Astrocyte of the cerebellum (primary cell): ENCODE data around the gene CORO7.
A peak's percentile ranks its signal among the peaks of the same experiment; 100 is the strongest.

ENCODE experiments used
- DNase-seq: peaks from one replicate; pipeline ENCODE4 v3.0.0-alpha.2; 2011; ENCODE audit warnings: low read depth
- H3K4me3 ChIP-seq: 2 replicates; pipeline ENCODE4 v1.5.1; 2011; ENCODE audit warnings: mild to moderate bottlenecking, low read depth, low read length, moderate library complexity
- in situ Hi-C: cut with HindIII; loops from 2 replicates; pipeline ENCODE4 v1.10.0; 2017; ENCODE audit warnings: low sequenced_read_pairs
- TF ChIP-seq, protein P1 (sequence below): IDR thresholded peaks from 2 replicates; pipeline ENCODE4 v1.5.1; 2012; ENCODE audit warnings: low read length, low read depth, moderate library complexity, mild to moderate bottlenecking; ENCODE audit errors: missing control alignments

The CORO7 gene

DNA sequence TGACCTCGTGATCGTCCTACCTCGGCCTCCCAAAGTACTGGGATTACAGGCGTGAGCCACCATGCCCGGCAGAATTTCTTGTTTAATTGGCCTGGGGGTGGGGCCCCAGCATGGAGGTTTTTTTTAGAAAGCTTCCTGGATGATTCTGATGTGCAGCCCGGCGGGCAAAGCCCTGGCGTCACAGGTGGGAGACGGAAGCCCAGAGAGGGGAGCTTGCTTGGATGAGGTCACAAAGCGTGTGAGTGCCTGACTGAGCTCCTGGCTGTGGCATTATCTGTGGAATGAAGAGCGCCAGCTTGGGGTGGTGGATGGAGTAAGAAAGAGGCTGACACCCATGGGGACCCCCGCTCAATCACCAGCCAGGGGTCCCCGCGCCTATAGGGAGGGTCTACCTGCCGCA lies 40.7 kb downstream of the CORO7 start:
- DNase-seq: no peak
- TF ChIP-seq, protein P1, sequence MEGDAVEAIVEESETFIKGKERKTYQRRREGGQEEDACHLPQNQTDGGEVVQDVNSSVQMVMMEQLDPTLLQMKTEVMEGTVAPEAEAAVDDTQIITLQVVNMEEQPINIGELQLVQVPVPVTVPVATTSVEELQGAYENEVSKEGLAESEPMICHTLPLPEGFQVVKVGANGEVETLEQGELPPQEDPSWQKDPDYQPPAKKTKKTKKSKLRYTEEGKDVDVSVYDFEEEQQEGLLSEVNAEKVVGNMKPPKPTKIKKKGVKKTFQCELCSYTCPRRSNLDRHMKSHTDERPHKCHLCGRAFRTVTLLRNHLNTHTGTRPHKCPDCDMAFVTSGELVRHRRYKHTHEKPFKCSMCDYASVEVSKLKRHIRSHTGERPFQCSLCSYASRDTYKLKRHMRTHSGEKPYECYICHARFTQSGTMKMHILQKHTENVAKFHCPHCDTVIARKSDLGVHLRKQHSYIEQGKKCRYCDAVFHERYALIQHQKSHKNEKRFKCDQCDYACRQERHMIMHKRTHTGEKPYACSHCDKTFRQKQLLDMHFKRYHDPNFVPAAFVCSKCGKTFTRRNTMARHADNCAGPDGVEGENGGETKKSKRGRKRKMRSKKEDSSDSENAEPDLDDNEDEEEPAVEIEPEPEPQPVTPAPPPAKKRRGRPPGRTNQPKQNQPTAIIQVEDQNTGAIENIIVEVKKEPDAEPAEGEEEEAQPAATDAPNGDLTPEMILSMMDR: no peak
- H3K4me3 ChIP-seq: no peak overlapping the region
- in situ Hi-C loops: no loop called here

DNA sequence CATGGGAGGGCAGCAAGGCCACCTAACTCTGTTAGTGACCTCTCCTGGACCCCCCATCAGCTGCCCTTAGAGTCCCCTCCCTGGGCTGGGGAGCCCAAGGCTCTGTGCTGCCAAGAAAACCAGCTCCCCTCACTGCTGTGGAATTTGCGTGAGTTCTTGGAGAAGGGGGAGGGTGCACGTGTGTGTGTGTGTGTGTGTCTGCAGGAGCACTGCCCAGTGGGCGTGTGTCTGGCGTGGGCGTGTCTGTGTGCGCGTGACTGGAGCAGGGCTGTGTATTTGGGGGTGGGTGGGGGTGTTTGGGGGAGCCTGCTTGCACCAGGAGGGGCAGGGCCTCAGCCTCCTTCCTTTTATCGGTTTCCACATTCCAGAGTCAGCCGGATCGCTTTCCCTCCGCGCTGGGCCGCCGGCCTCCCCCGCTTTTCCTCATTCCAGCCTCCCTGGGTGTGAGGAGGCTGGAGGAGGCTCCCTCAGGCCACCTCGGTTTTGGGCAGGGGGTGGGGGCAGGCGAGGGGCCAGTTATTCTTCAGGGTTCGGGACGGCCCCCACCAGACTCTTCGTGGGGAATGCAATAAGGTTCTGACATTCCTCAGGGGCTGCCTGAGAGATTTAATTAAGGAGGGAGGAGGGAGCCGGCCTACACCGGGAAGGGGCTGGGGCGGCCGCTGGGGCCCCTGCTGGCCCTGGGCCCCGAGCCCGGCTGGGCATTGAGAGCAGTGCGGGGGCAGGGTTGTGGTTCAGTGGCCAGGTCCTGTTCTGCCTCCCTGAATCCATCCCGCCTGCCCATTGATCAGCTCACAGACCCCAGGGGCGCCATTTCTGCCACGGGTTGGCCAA lies 42.3 kb downstream of the CORO7 start:
- TF ChIP-seq, protein P1: no peak
- peak overlapping the region; percentile 71 for H3K4me3 ChIP-seq
- in situ Hi-C loops: no loop called here
- DNase-seq: peak; percentile 80

DNA sequence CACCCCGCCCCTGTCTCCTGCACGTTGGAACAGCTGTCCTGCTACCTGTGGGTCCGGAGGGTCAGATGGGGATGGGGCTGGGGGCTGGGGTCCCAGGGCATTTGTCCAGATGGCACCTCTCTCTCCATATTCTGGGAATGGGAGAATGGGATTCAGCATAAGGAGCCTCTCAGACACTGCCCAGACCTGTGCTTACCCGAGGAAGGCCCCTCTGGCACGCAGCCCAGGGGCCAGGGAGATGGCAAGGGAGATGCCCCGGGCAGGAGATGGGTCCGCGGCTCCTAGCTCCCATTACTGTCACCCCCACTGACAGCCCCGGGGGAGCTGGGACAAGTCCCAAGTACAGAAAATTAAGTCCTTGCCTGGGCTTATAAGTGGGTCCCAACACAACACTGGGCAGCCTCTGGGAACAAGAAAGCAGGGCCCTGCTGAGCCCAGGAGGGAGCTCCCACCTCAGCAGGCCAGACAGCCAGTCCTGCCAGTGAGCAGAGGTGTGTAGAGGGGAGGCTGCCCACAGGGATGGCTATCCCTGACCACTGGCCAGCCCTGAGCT lies 43.0 kb downstream of the CORO7 start:
- DNase-seq: no peak
- peak overlapping the region; percentile 71 for H3K4me3 ChIP-seq
- TF ChIP-seq, protein P1: no peak
- in situ Hi-C loops: no loop called here

DNA sequence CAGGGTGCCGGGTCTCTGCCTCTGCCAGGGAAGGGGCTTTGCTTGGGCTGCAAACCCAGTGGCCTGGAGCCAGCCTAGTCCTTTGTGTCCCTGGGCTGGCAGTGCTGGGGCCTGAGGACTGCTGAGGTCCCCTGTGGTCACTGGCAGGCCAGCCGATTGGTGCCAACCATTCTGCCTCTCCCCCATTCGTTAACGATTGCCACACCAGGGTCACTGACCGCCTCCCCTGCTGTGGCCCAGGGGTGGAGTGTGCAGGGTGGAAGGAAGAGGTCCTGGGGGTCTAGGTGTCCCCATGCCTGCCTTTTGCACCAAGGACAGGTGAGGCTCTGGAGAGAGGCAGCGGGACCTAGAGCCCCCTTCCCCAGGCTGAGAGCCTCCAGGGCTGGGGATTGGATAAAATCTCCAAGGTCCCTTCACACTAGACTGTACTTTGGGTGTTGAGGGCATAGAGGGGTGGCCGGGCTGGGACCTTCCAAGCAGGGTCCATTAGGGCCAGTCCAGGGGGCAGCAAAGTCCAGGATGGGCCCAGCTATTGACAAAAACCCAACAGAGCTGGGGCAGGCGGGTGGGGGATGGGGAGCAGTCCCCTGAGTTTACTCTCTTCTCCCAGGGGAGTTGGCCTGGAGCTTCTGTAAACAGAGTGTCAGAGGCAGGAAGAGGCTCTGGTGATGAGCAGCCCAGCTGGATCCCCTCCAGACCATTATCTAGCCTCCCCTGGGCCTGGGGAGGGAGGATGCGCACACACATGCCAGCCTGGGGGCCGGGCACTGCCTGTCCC lies 43.6 kb downstream of the CORO7 start:
- in situ Hi-C loops: no loop called here
- peak overlapping the region; percentile 71 for H3K4me3 ChIP-seq
- DNase-seq: no peak
- TF ChIP-seq, protein P1: no peak

DNA sequence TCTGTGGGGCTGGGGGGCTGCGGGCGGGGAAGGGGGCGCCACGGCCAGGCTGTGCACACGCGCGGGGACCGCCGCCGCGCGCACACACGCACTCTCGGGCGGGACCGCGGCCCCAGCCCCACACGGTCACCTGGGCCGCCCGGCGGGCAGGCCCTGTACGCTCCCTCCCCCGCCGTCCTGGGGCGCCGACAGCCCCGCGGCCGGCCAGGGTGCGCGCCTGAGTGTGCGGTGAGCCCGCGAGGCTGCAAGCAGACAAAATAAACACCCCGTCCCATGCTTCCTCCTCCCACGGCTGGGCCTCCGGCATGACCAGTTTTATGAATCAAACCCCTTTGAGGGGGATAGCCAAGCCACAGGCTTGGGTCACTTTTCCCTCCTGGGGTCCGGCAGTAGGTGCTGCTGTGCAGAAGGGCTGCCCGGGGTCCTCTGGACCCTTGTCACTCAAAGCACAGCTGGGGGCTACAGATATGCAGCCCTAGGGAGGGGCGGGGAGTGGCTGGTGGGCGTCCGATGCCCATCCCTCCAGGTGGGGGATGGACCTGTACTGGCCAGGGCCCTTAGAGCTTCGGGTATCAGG lies 44.3 kb downstream of the CORO7 start:
- peak overlapping the region; percentile 71 for H3K4me3 ChIP-seq
- DNase-seq: no peak
- TF ChIP-seq, protein P1: no peak
- in situ Hi-C loops: no loop called here

DNA sequence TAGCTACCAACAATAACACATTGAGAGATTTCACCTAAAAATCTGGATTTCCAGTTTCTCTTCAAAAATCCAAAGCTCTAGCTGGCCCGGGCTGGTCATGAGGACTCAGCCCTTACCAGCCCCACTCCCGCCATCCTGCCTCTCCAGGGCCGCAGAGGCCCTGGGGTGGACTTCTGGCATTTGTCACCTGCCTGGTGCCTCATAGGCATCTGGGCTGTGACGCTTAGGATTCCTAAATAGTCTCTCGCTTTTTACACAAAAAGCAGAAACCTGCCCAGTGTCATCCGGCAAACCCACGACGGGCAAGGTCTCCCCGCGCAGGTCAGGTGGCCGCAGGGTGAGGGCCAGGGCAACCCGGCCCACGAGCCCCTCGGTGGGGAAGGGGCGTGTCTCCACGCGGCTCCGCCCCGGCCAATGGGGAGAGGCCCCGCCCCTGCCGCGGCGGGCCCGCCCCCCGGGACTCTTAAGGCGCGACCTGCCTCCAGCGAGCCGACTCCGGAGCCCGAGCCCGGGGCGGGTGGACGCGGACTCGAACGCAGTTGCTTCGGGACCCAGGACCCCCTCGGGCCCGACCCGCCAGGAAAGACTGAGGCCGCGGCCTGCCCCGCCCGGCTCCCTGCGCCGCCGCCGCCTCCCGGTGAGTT lies 44.9 kb downstream of the CORO7 start, which contains the start of gene VASN:
Gene VASN, plus strand, starts transcription at position 492 of the 644 bp plus-strand sequence. CDS start 9,030 bp downstream, outside the sequence.
- TF ChIP-seq, protein P1: no peak
- in situ Hi-C loops: no loop called here
- peak within 1 kb of the TSS; percentile 71 for H3K4me3 ChIP-seq
- peak; percentile 46 for DNase-seq
